A673 (cell line): ENCODE measurements around the gene NFKB2.

Source experiments
- CTCF ChIP-seq: fragments of 300-800, 200-600 bp; sonication (generic); conservative IDR thresholded peaks from 2 replicates; pipeline ENCODE4 v1.5.1; 2017; ENCODE audit warnings: low read depth, mild to moderate bottlenecking, antibody characterized with exemption, low read length, moderate library complexity, mixed read lengths
- EZH2 ChIP-seq: fragments of 200-600 bp; sonication (generic); IDR thresholded peaks from 2 replicates; pipeline ENCODE4 v1.6.1; 2017; ENCODE audit warnings: borderline replicate concordance, low read depth, mild to moderate bottlenecking, mixed read lengths, antibody characterized with exemption, low read length; ENCODE audit not compliant: poor library complexity, severe bottlenecking

GRCh38 chr10:102421757-102422512, 26.4 kb downstream of the NFKB2 start:
- no peak for TF ChIP-seq CTCF
- TF ChIP-seq EZH2: no peak
